NCI-H2107 treated with DMSO at 0.1 percent for 48 hours (cell line): ENCODE measurements around the gene SYT12.

ENCODE experiments used
- DNase-seq: peaks from one replicate; lab custom pipeline; 2025; ENCODE audit not compliant: unreplicated experiment; lab: John Stamatoyannopoulos, UW

SYT12 gene

GRCh38 chr11:67027943-67028542 is 5.1 kb downstream of the SYT12 start:
- DNase-seq: no peak

- DNase-seq: no peak
These were observed 6.2 kb downstream of the SYT12 start for GRCh38 chr11:67029146-67029545.

GRCh38 chr11:67030976-67031375 is 8.0 kb downstream of the SYT12 start:
- DNase-seq: no peak

GRCh38 chr11:67031791-67032561 is 9.0 kb downstream of the SYT12 start:
- no peak for DNase-seq

GRCh38 chr11:67032830-67033551 is 10.1 kb downstream of the SYT12 start:
- no peak for DNase-seq

GRCh38 chr11:67033661-67034166 is 10.8 kb downstream of the SYT12 start:
- no peak for DNase-seq

GRCh38 chr11:67034350-67034749 is 11.4 kb downstream of the SYT12 start:
- DNase-seq: no peak

GRCh38 chr11:67040147-67040546 is 17.2 kb downstream of the SYT12 start:
- DNase-seq: no peak

GRCh38 chr11:67041602-67042001 is 18.7 kb downstream of the SYT12 start:
- no peak for DNase-seq

GRCh38 chr11:67043572-67044349 is 20.8 kb downstream of the SYT12 start:
- no peak for DNase-seq

- no peak for DNase-seq
These were observed 21.6 kb downstream of the SYT12 start for GRCh38 chr11:67044496-67044895.

GRCh38 chr11:67045314-67045713 is 22.4 kb downstream of the SYT12 start:
- no peak for DNase-seq

GRCh38 chr11:67048515-67049130 is 25.7 kb downstream of the SYT12 start:
- DNase-seq: no peak

- no peak for DNase-seq
These were observed 27.2 kb downstream of the SYT12 start for GRCh38 chr11:67050139-67050538.

- DNase-seq: no peak
These were observed 28.4 kb downstream of the SYT12 start for GRCh38 chr11:67051180-67051893.

- no peak for DNase-seq
These were observed 29.1 kb downstream of the SYT12 start for GRCh38 chr11:67051945-67052488.

- no peak for DNase-seq
These were observed 30.0 kb downstream of the SYT12 start for GRCh38 chr11:67052891-67053290.

GRCh38 chr11:67053896-67054329 is 31.0 kb downstream of the SYT12 start:
- DNase-seq: peak; percentile 21

GRCh38 chr11:67054346-67054835 is 31.5 kb downstream of the SYT12 start:
- DNase-seq: no peak
